Measurements from ENCODE around the gene GOLGA6L22.
"Not testable (repeated sequence)": the region's sequence is repeated elsewhere in the genome, so short reads cannot be mapped to it uniquely, and the experiment has no call there.

The GOLGA6L22 gene, protein sequence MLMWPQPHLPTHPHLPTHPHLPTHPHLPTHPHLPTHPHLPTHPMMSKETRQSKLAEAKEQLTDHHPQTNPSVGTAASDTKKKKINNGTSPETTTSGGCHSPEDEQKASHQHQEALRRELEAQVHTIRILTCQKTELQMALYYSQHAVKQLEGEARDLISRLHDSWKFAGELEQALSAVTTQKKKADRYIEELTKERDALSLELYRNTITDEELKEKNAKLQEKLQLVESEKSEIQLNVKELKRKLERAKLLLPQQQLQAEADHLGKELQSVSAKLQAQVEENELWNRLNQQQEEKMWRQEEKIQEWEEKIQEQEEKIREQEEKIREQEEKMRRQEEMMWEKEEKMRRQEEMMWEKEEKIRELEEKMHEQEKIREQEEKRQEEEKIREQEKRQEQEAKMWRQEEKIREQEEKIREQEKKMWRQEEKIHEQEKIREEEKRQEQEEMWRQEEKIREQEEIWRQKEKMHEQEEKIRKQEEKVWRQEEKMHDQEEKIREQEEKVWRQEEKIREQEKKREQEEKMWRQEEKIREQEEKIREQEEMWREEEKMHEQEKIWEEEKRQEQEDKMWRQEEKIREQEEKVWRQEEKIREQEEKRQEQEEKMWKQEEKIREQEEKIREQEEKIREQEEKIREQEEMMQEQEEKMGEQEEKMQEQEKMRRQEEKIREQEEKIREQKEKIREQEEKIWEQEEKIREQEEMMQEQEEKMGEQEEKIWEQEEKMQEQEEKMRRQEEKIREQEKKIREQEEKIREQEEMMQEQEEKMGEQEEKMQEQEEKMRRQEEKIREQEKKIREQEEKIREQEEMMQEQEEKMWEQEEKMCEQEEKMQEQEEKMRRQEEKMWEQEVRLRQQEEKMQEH

DNA sequence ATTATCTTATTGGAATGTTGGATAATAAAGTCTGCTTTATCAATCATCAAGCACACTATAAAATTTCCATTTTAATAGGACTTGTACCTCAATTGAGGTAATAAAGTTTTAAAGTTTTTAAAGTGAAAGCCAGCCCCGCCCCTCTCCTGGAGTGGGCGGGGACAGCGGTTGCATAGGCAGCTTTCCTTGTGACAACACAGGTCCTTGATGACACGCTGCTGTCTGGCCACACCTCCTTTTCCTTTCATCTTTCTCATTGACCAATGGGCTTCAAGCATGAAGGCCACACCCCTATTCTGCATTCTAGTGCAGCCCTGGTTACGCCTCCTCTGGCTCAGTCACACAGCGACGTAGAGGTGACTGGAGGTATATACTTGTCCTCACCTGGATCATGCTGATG lies at the start of gene GOLGA6L22:
Gene GOLGA6L22, plus strand, starts transcription at position 301 of the 400 bp plus-strand sequence. Its CDS starts 91 bp downstream, at position 392.
- not testable (repeated sequence) for DNase-seq (ENCODE audit: low spot score)

GRCh38 chr15:22417288-22417687 lies 41.4 kb upstream of the GOLGA6L22 start:
- DNase-seq (ENCODE audit: low spot score): not testable (repeated sequence)

DNA sequence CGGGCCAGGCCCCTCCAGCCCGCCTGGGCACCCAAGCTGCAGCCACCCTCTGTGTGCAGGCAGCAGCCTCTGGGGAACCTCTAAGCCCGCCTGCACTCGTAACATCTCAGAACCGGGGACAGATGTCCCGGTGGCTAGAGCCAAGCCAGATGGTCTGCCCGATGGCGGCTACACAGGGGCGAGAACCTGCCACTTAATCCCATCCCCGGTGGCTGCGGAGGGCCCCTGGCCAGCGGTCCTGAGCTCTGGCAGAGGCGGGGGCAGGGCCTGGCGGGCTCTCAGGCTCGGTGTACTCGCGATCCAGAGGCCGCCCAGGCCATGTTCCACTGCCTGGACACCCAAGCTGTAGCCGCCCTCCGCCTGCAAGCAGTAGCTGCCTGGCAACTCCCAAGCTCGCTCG lies 40.9 kb upstream of the GOLGA6L22 start:
- DNase-seq (ENCODE audit: low spot score): not testable (repeated sequence)

GRCh38 chr15:22418212-22418611 lies 40.5 kb upstream of the GOLGA6L22 start:
- not testable (repeated sequence) for DNase-seq (ENCODE audit: low spot score)

DNA sequence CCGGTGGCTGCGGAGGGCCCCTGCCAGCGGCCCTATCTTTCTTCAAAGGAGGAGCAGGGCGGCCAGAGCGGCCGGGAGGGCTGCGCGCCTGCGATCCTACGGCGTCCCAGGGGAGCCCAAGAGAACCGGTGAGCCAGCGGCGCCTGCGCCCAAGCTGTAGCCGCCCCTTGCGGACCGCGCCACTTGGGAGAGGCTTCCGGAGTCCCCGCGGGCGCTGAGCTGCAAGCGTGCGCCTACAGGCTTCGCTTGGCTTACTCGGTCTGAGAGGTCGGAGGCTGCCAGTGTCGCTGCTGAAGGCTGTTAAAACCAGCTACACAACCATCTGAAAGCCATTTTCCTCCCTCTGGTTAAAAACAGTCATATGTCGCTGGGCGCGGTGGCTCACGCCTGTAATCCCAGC lies 40.0 kb upstream of the GOLGA6L22 start:
- not testable (repeated sequence) for DNase-seq (ENCODE audit: low spot score)

GRCh38 chr15:22420340-22420739 lies 38.4 kb upstream of the GOLGA6L22 start:
- DNase-seq (ENCODE audit: low spot score): not testable (repeated sequence)

DNA sequence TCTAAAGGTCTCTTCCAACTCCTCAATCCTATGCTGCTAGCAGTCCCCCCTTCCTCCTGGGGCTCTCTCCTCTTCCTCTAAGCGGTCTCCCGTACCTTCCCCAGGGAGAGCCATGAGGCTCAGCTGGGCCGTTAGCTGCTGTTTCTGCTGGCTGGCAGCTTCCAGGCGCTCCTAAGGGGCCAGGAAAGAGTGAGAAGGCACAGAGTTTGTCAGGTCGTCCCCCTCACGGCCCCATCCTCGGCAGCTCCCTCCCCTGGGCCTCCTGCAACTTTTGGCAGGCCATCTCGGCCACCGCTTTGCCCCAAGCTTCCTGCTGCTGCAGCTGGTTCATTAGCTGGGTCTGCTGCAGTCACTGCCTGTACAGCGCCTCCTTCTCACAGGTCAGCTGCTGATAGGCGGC lies 29.3 kb upstream of the GOLGA6L22 start:
- not testable (repeated sequence) for DNase-seq (ENCODE audit: low spot score)

DNA sequence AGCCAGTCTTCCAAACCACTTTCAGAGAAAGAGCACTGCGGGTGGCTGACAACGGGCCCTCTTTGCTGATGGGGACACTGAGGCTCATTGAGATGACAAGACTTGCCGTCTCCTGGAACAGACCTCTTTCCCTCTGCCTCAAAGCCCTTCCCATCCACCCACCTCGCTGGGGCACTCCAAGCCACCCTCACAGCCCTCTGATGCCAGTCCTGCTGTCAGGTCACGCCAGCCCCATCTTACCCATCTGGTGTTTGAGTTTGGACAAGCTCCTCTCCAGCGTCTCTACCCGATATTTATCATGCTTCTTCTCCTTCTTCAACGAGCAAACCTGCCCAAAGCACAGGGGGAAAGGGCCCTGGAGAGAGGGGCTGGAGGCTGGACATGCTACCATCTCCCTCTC lies 27.0 kb upstream of the GOLGA6L22 start:
- DNase-seq (ENCODE audit: low spot score): not testable (repeated sequence)

- not testable (repeated sequence) for DNase-seq (ENCODE audit: low spot score)
Measured at GRCh38 chr15:22494490-22495113, 35.9 kb downstream of the GOLGA6L22 start.

DNA sequence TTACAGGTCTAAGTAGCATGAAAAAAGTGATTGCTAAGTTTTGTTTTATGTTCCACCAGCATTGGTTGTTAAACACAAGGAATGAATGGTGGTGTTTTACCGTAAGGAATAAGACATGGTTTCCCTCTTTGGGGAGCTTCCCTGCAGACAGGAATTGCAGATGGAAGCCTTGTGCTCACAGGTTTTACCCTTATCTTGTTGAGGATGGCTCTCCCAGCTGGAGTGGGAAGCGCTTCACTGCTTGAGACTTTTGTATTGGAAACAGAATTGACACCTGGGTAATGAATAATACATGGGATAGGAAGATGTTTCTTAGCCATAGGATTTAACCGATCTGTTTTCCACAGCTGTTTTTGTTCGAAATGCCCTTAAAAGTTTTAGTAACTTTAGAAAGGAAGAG lies 38.5 kb downstream of the GOLGA6L22 start:
- not testable (repeated sequence) for DNase-seq (ENCODE audit: low spot score)

GRCh38 chr15:22498220-22498925 lies 39.7 kb downstream of the GOLGA6L22 start:
- DNase-seq (ENCODE audit: low spot score): not testable (repeated sequence)

DNA sequence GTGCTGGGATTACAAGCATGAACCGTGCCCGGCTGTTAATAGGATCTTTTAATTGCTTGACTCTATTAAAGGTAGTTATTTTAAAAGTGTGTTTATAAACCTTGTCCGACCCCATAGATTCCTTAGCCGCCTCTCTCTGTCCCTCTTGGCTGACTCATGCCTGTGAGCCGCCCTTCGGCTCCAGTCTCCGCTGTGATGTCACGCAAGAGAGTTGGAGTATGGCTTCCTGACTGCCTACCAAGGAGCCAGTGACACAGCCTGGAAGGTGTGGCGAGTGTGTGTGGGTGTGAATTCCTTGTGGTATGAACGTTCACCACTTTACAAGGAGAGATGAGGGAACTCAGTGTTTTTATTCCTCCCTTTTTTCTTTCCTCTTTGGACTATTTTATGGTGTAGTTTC lies 43.6 kb downstream of the GOLGA6L22 start:
- not testable (repeated sequence) for DNase-seq (ENCODE audit: low spot score)

DNA sequence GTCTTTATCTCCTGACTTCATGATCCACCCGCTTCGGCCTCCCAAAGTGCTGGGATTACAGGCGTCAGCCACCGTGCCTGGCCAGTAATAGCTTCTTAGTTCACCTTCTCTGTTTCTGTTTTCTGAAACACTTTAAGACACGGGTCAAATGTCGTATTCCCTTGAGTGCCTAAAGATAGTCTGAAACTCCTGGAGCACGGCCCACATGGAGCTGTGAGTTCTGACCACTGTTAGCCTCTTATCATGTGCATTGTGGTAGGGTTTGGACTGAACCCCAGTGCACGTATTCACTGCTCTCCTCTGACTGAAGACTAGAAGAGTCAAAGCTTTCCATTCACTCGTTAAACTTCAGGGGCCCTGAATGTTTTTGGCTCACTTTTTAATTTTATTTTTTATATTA lies 48.3 kb downstream of the GOLGA6L22 start:
- not testable (repeated sequence) for DNase-seq (ENCODE audit: low spot score)

GRCh38 chr15:22516140-22516539 lies 57.4 kb downstream of the GOLGA6L22 start:
- not testable (repeated sequence) for DNase-seq (ENCODE audit: low spot score)
